ENCODE data around the gene EVA1B. TPM values are rescaled to one million over a fixed set of nuclear protein-coding genes. Genes with fewer than 3 reads are reported as not detected.

The EVA1B gene
- total and polyA plus RNA-seq, 2 experiments from 2014 or later = 68.7 to 82.2 TPM

DNA sequence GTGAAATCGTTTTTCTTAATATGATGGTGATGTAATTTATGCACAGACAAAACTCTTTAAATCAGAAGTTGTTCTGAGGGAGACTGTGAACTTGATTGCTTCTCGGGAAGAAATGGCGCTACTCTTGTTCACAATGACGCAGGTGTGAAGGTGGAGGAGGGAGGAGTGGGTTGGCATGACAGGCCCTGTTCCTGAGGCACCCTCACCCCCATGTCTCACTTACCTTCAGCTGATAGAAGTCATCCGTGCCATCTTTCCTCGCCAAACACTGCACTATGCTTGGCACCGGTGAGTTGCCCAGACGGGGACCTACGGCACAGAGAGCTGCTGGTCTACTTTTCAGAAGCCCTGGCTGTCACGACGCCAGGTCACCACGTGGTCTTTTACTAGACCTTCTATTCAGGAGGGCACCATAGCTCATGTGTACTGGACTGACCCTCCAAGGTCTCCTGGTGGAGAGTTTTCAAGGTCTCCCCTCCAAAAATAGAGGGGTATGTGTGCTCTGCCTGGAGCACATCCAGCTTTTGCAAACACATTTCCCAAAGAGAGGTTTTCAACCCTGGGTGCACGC is 35.2 kb upstream of the EVA1B start:
- Histone ChIP-seq H4K20me1 (ENCODE audit: insufficient read depth, poor library complexity, severe bottlenecking) (no peaks in the 10 kb centered on the region), H2AFZ (no peak overlapping the region), H3K4me3 (no peak overlapping the region), H3K36me3 (replicated peaks; ENCODE audit: insufficient read depth, low read depth) (no peaks in the 10 kb centered on the region), H3K79me2 (peaks cover 16% of the 10 kb centered on the region), H3K9me2 (replicated peaks; ENCODE audit: insufficient read depth) (no peaks in the 10 kb centered on the region), H3K27ac (no peak overlapping the region), H3K4me2 (no peak overlapping the region), H3K4me1 (ENCODE audit: insufficient read depth) (no peaks in the 10 kb centered on the region), H3K27me3 (no peaks in the 10 kb centered on the region), H3K9me3 (ENCODE audit: low read depth) (no peaks in the 10 kb centered on the region)
- TF ChIP-seq, protein P1, sequence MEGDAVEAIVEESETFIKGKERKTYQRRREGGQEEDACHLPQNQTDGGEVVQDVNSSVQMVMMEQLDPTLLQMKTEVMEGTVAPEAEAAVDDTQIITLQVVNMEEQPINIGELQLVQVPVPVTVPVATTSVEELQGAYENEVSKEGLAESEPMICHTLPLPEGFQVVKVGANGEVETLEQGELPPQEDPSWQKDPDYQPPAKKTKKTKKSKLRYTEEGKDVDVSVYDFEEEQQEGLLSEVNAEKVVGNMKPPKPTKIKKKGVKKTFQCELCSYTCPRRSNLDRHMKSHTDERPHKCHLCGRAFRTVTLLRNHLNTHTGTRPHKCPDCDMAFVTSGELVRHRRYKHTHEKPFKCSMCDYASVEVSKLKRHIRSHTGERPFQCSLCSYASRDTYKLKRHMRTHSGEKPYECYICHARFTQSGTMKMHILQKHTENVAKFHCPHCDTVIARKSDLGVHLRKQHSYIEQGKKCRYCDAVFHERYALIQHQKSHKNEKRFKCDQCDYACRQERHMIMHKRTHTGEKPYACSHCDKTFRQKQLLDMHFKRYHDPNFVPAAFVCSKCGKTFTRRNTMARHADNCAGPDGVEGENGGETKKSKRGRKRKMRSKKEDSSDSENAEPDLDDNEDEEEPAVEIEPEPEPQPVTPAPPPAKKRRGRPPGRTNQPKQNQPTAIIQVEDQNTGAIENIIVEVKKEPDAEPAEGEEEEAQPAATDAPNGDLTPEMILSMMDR (IDR thresholded peaks at IDR 0.05; ENCODE audit: poor library complexity) = no peak
- no peak for TF ChIP-seq EZH2 (IDR thresholded peaks at IDR 0.05; ENCODE audit: borderline replicate concordance)
- no peak for TF ChIP-seq EZH2phosphoT487 (IDR thresholded peaks at IDR 0.05; ENCODE audit: low read depth, severe bottlenecking, unreplicated experiment)
- 97% methylated on average over 13 of the region's 13 CpGs for WGBS (ENCODE audit: low lambda C conversion rate, missing lambda C conversion rate)
- no peak for DNase-seq (ENCODE audit: low spot score)

DNA sequence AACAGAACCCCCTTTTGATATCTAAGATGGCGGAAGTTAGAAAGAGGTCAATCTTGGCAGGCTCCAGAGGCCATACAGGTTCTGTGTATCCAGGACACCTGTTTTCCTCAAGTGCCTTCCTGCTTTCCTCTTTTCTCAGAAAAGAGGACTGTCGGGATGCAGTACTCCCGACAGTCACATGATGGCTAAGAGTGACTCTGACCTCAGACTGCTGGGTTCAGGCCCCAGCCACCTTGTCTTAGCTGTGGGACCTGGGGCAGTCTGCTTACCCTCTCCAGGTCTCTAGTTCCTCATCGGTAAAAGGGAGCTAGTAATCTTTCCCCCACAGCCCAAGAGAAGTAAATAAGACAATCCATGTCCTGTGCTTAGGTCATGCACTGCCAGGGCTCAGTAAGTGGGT is 32.4 kb upstream of the EVA1B start:
- Histone ChIP-seq H3K4me3 (no peak overlapping the region), H3K4me1 (ENCODE audit: insufficient read depth) (peaks cover 20% of the 10 kb centered on the region), H3K27ac (no peak overlapping the region), H4K20me1 (ENCODE audit: insufficient read depth, poor library complexity, severe bottlenecking) (no peaks in the 10 kb centered on the region), H3K4me2 (no peak overlapping the region), H3K27me3 (no peaks in the 10 kb centered on the region), H2AFZ (no peak overlapping the region), H3K9me2 (replicated peaks; ENCODE audit: insufficient read depth) (no peaks in the 10 kb centered on the region), H3K79me2 (no peaks in the 10 kb centered on the region), H3K9me3 (ENCODE audit: low read depth) (no peaks in the 10 kb centered on the region), H3K36me3 (replicated peaks; ENCODE audit: insufficient read depth, low read depth) (no peaks in the 10 kb centered on the region)
- TF ChIP-seq EZH2 (IDR thresholded peaks at IDR 0.05; ENCODE audit: borderline replicate concordance) = no peak
- TF ChIP-seq EZH2phosphoT487 (IDR thresholded peaks at IDR 0.05; ENCODE audit: low read depth, severe bottlenecking, unreplicated experiment) = no peak
- TF ChIP-seq, protein P1 (IDR thresholded peaks at IDR 0.05; ENCODE audit: poor library complexity) = no peak
- WGBS (ENCODE audit: low lambda C conversion rate, missing lambda C conversion rate) = 75% methylated on average over 4 of the region's 4 CpGs
- DNase-seq (ENCODE audit: low spot score) = no peak

DNA sequence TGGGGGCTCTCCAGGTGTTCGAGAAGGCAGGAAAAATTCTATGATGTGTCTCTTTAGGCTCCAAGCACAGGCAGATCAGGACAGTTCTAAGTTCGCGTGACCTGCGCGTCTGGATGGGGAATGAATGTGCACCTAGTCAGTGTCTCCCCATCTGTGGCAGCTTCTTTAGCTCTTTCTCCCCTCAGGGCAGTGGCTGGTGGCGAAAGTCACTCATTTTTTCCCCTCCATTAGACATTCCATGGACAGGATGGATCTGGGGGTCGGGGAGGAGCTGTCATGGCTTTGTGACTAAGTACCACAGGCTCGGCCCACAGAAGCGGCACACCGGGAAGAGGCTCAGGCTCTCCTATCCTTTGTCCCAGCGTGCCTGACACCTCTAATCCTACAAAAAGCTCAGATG is 31.0 kb upstream of the EVA1B start:
- WGBS (ENCODE audit: low lambda C conversion rate, missing lambda C conversion rate) = 95% methylated on average over 11 of the region's 11 CpGs
- H3K4me3 ChIP-seq = no peak overlapping the region
- H3K4me2 ChIP-seq = no peak overlapping the region
- no peaks in the 10 kb centered on the region for H3K36me3 ChIP-seq (replicated peaks; ENCODE audit: insufficient read depth, low read depth)
- H3K27me3 ChIP-seq = no peaks in the 10 kb centered on the region
- H3K4me1 ChIP-seq (ENCODE audit: insufficient read depth) = peaks cover 21% of the 10 kb centered on the region
- TF ChIP-seq, protein P1 (IDR thresholded peaks at IDR 0.05; ENCODE audit: poor library complexity) = no peak
- TF ChIP-seq EZH2 (IDR thresholded peaks at IDR 0.05; ENCODE audit: borderline replicate concordance) (no peak), EZH2phosphoT487 (IDR thresholded peaks at IDR 0.05; ENCODE audit: low read depth, severe bottlenecking, unreplicated experiment) (no peak)
- H4K20me1 ChIP-seq (ENCODE audit: insufficient read depth, poor library complexity, severe bottlenecking) = no peaks in the 10 kb centered on the region
- H2AFZ ChIP-seq = no peak overlapping the region
- no peak overlapping the region for H3K27ac ChIP-seq
- no peaks in the 10 kb centered on the region for H3K9me3 ChIP-seq (ENCODE audit: low read depth)
- H3K79me2 ChIP-seq = no peaks in the 10 kb centered on the region
- no peaks in the 10 kb centered on the region for H3K9me2 ChIP-seq (replicated peaks; ENCODE audit: insufficient read depth)
- no peak for DNase-seq (ENCODE audit: low spot score)

All from hepatocyte (in vitro differentiated cells).